GM11168 (cell line): ENCODE measurements around the gene PRPF40B.
"Not testable (repeated sequence)": the region's sequence is repeated elsewhere in the genome, so short reads cannot be mapped to it uniquely, and the experiment has no call there.

Experiments
- in situ Hi-C: fragments of 300-500 bp; cut with MboI; formaldehyde crosslinking; loops from one replicate; pipeline ENCODE4 v1.12.0; 2022; ENCODE audit warnings: low sequenced_read_pairs; ENCODE audit not compliant: unreplicated experiment

The PRPF40B gene

GRCh38 chr12:49609059-49609874 lies 14.1 kb upstream of the PRPF40B start:
- in situ Hi-C loops = no loop called here

- in situ Hi-C loops = no loop called here
Observed at GRCh38 chr12:49609875-49610154, 13.5 kb upstream of the PRPF40B start.

- in situ Hi-C loops = not testable (repeated sequence)
Observed at GRCh38 chr12:49610785-49611184, 12.6 kb upstream of the PRPF40B start.

- in situ Hi-C loops = no loop called here
Observed at GRCh38 chr12:49612210-49612609, 11.2 kb upstream of the PRPF40B start.

- in situ Hi-C loops = no loop called here
Observed at GRCh38 chr12:49615725-49616124, 7.6 kb upstream of the PRPF40B start.

GRCh38 chr12:49616533-49617219 lies 6.7 kb upstream of the PRPF40B start:
- in situ Hi-C loops = no loop called here

GRCh38 chr12:49618576-49618975 lies 4.8 kb upstream of the PRPF40B start:
- in situ Hi-C loops = no loop called here

- in situ Hi-C loops = no loop called here
Observed at GRCh38 chr12:49619286-49619685, 4.1 kb upstream of the PRPF40B start.

- in situ Hi-C loops = no loop called here
Observed at GRCh38 chr12:49621651-49622500, 1.5 kb upstream of the PRPF40B start.

- in situ Hi-C loops = no loop called here
Observed at GRCh38 chr12:49622501-49623141, 740 bp upstream of the PRPF40B start.

GRCh38 chr12:49624921-49625577 lies 1.7 kb downstream of the PRPF40B start:
- in situ Hi-C loops = no loop called here

GRCh38 chr12:49626169-49626835 lies 2.9 kb downstream of the PRPF40B start:
- in situ Hi-C loops = no loop called here

GRCh38 chr12:49626836-49627235 lies 3.5 kb downstream of the PRPF40B start:
- in situ Hi-C loops = no loop called here

GRCh38 chr12:49627752-49628360 lies 4.5 kb downstream of the PRPF40B start:
- in situ Hi-C loops = no loop called here

- in situ Hi-C loops = no loop called here
Observed at GRCh38 chr12:49631336-49631907, 8.1 kb downstream of the PRPF40B start.

GRCh38 chr12:49632401-49632800 lies 9.0 kb downstream of the PRPF40B start:
- in situ Hi-C loops = no loop called here

- in situ Hi-C loops = no loop called here
Observed at GRCh38 chr12:49632986-49633702, 9.8 kb downstream of the PRPF40B start.

- in situ Hi-C loops = no loop called here
Observed at GRCh38 chr12:49633703-49634345, 10.5 kb downstream of the PRPF40B start.
